Measurements from ENCODE around the gene TTLL9. TPM values are rescaled to one million over a fixed set of nuclear protein-coding genes. Genes with fewer than 3 reads are reported as not detected.
A peak's percentile ranks its signal among the peaks of the same experiment; 100 is the strongest.

The TTLL9 gene
- total RNA-seq, 1 donor from 2014 or later: not detected

DNA sequence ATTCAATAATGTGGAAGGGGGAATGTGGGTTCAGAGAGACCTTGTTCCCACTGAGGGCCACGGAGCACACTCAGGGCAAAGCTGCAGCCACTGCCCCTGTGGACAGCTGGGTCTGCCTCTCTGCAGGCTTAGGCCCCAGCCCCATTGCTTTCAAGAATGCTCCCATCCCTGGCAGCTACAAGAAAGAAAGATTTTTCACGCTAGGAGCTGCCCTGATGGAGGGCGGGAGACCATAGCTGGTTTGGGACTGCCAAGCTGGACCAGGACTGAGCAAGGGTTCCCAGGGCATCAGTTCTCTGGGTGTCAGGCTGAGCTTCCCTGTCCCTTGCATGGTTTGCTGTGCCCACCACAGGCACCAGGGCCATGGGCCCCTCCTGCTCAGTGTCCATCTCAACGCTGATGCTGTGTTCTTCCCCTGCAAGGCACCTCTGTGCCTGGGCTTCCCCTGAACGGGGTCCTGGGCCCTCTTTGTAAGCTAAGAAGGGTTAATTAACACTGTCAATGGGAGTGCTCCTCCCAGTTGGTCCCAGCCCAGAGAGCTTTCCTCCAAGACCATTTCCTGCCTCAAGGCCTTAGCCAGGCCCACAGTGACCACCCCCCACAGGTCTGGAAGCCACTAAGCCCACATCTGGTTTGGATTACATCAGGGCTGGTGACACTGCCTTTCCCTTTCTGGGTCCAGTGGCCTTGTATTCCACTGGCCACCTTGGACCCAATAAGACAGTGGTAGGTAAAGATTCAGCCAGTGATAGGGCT lies 33.4 kb upstream of the TTLL9 start:
- no peak for DNase-seq (ENCODE audit: low read depth)

DNA sequence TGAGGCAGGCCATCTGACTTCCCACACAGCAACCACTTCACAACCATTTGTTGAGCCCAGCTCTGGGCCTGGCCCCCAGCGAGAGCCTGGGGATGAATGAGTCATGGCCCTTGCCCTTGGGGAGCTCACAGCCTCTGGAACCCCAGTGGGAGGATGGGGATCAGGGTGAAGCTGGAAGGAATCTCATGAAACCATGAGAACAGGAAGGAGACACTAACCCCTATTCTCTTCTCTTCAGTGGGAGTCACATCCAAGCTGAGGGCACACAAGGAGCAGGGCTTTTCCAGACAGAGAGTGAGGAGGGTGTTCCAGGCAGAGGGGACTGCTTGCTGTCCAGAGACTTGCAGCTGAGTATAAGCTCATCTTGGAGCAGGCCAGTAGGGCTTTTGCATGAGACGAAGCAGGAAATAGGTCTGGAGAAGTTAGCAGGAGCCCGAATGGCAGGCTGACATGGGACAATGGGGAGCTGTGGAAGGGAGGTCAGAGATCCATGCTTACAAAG lies 32.5 kb upstream of the TTLL9 start:
- DNase-seq (ENCODE audit: low read depth): peak; percentile 45

DNA sequence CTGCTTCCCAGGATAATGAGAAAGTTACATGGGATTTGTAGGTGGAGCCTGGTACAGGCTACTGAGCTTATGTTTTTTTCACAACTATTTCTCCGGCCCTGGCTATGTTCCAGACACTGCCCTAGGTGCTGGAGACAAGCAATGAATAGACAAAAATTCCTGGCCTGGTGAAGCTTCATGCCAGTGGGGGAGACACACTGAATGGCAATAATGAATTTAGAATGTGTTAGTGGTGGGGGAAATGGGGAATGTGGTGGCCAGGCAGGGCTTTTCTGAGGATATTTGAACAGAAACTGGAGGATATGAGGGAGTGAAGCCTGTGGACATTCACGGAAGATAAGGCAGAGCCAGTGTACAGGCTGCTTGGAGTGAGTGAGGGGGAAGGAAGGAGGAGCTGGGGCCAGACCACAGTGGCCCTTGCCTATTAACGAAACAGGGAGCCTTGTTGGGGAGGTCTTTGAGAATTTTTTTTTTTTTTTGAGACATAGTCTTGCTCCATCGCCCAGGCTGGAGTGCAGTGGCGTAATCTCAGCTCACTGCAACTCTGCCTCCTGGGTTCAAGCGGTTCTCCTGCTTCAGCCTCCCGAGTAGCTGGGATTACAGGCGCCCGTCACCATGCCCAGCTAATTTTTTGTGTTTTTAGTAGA lies 31.7 kb upstream of the TTLL9 start:
- DNase-seq (ENCODE audit: low read depth): no peak

DNA sequence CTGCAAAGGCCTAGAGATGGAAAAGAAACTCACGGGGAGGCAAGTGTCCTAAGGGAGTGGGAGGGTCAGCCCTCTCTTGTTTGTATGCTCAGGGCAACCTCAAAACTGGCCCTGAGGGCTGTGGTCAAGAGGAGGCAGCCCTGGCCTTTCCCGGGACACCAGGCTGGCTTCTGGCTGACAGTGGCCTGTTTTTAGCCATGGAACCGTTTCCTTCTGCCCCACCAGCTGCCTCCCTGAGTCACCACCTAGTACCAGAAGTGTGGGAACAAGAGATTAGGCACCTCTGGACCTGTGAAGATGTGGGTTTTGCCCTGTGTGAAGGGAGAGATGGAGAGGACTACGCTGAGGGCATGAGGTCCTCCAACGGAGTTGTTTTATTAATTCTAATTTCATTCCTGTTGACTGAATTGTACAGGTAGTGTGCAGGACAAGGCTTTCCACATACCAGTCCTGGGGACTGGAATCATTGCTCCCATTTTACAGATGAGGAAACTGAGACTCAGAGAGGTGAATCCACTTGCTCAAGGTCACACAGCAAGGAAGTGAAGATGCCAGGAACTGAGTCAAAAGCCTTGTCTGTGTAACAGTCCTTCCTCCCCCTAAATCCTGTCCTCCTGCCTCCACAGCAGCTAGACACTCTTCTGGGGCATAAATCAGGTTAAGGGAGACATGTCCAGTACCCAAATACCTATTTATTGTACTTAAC lies 30.5 kb upstream of the TTLL9 start:
- peak; percentile 96 for DNase-seq (ENCODE audit: low read depth)

DNA sequence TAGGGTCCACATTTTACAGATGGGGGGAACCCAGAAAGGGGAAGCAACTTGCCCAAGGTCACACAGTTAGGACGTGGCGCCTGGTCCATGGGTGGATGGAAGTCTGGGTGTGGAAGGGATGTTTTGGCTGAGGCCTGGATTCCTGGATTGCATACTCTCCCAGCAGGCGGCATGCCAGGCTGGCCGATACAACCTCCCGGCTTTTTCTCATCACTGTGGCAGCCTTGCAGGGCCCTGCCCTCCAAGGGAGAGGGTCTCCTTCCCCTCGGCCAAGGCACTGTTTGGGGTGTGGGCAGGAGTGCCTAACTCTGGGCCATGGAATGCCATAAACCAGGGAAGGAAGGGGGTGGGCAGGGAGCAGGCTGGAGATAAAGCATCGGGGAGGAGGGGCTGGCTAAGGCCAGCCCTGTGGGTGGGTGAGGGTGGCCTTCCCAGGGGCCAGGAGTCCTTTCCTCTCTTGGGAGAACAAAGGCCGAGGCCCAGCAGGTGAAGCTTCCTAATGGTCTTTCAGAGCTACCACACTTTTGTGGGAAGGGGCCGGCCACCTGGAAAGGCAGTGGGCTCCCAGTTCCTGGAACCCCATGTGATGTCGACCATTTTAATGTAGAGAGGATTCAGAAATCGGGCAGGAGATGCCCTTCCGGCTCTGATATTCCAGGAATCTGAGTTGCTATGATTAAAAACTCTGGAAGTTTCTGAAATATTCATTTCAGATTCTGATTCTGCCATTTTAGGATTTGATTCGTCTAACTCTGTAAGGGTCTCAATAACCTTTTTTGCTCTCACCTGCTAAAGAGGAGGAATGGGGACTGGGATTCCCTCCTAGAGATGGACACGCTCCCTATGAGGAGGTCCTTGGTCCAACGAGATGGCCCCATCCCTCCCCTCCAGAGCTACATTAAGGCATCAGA lies 29.3 kb upstream of the TTLL9 start:
- no peak for DNase-seq (ENCODE audit: low read depth)

DNA sequence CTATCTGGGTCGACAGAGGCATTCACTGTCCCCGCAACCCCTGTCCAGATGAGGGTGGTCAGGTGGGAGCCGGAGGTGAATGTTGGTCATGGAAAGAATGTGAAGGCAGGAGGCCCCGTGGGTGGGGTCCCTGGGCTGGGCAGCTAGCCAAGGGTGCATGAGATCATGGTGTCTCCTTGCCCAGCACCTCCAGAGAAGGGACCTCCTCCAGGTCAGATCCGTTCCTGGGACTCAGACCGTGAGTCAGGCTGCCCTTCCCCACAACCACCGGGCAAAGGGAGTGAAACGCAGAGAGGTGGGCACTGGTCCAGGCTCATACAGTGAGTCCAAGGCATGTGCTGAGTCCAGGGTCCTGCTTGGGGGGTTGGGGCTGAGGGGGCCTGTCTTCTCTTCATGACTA lies 28.5 kb upstream of the TTLL9 start:
- DNase-seq (ENCODE audit: low read depth): peak; percentile 29

DNA sequence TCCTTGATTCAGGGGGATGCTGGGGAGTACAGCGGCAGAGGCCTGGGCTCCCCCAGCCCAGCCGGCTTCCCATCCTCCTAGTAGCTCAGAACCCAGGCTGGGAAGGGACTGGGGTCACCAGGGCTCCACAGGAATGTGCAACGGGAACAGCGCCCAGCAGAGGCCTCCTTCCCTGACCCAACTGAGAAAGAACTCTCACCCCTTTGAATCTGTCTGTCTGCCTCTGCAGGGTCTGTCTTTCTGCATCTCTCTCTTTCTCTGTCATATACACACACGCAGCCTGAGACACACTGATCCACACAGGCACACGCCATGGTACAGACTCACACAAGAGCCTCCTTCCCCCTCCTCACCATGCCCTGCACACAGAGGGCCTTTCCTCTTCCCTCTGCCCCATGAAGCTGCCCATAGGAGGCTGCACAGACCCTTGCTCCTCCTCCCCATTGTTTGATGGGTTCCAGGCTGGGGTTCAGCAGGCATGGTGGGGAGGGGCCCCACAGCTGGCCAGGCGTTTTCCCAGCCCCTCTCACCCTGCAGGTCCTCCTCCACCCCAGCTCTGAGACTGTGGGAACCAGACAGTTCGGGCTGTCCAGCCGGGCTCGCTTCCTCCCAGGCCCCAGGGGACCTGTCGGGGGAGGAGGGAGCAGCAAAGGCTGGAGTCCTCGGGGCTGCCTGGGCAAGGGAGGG lies 27.8 kb upstream of the TTLL9 start:
- peak; percentile 48 for DNase-seq (ENCODE audit: low read depth)

DNA sequence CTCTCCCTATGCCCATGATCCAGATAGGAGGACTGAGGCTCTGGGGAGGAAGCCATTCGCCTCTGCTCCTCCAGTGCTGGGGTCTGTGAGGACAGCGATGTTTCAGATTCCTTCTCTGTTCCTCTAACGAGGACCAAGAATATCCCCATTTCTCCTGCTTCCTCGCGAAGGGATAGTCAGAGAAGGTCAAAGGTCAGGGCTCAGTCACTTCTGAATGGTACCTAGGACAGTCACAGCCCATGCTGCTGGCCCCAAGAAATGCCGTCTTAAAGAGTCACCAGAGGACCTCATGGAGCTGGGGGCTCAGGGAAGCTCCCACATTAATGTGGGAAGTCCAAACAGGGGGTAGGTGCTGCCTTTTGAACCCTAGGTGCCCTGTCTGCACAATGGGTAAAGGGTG lies 27.1 kb upstream of the TTLL9 start:
- DNase-seq (ENCODE audit: low read depth): no peak

DNA sequence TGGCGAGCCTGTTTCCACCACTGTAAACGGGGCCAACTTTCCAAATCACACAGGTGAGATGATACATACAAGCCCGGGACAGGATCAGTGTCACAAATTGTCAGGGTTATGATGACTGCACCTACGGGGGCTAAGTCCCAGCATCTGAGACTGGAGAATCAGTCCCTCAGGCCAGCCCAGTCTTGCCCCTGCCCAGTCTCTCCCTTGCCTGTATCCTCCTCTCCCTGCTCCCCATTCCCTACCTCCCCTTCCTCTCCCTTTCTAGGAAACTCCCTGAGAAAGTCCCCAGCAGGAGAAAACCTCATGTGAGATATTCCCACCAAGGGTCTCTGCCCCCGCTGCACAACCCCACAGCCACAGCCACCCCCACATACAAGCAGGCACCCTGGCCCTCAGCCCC lies 26.6 kb upstream of the TTLL9 start:
- no peak for DNase-seq (ENCODE audit: low read depth)

DNA sequence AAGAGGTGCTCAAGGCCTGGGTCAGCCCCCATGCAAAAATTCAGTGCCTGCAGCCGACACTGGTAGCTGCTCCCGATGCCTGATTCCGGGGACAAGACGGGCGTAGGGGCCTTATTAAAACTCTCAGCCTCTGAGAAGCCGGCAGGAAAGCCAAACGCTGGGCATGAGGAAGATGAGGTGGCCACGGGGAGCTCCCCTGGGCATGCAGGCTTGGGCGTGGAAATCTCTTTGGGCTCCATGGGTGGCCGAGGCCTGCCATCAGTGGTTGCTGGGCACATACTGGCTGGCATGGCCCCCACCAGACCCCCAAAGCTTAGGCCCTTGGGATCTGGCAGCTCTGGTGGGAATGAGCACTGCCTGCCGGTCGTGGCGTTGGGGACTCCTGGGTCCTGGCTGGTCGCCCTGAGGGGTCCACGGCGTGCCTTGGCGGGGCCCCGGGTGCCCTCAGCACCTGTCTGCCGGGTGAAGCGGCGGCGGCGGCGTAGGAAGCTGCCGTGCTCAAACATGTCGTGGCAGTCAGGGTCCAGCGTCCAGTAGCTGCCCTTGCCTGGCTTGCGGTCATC lies 25.6 kb upstream of the TTLL9 start:
- no peak for DNase-seq (ENCODE audit: low read depth)

DNA sequence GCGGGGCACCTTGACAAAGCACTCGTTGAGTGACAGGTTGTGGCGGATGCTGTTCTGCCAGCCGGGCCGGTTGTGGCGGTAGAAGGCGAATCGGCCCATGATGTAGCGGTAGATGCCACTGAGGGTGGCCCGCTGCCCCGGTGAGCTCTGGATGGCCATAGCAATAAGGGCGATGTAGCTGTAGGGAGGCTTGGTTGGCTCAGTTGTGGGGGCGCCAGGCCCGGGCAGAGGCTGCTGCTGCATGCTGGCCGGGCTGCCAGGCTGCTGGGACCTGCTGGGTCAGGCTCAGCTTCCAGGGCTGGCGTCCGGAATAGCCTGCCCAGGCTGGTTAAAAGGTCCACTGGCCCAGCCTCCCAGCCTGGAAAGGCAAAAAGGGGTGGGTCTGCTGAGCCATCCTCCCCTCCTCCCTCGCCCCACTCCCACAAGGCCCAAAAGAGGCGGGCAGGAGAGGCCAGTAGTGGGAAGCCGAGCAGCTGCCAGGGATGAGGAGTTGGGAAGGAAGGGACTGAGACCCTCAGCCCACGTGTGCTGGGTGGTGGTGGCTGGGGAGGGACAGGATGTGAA lies 25.1 kb upstream of the TTLL9 start, which contains the start of gene FOXS1:
TSS of gene FOXS1 (minus strand) at position 305 of the 564 bp plus-strand sequence. CDS start at position 243, 62 bp downstream.
- DNase-seq (ENCODE audit: low read depth): peak; percentile 58

DNA sequence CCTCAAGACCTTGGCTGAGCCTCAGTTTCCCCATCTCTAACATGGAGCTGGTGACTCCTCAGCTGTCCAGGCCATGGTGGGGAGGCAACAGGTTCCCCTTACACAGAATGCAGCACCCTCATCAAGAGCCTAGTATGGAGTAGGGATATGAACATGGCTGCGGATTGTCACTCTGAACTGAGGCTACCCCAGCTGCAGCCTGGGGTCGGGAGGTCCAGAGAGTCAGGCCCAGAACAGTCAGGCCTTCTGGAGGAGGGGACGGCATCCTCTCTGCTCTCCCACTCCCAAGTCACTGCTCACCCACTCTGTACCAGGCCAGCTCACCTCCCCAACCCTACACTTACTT lies 23.7 kb upstream of the TTLL9 start:
- DNase-seq (ENCODE audit: low read depth): no peak

DNA sequence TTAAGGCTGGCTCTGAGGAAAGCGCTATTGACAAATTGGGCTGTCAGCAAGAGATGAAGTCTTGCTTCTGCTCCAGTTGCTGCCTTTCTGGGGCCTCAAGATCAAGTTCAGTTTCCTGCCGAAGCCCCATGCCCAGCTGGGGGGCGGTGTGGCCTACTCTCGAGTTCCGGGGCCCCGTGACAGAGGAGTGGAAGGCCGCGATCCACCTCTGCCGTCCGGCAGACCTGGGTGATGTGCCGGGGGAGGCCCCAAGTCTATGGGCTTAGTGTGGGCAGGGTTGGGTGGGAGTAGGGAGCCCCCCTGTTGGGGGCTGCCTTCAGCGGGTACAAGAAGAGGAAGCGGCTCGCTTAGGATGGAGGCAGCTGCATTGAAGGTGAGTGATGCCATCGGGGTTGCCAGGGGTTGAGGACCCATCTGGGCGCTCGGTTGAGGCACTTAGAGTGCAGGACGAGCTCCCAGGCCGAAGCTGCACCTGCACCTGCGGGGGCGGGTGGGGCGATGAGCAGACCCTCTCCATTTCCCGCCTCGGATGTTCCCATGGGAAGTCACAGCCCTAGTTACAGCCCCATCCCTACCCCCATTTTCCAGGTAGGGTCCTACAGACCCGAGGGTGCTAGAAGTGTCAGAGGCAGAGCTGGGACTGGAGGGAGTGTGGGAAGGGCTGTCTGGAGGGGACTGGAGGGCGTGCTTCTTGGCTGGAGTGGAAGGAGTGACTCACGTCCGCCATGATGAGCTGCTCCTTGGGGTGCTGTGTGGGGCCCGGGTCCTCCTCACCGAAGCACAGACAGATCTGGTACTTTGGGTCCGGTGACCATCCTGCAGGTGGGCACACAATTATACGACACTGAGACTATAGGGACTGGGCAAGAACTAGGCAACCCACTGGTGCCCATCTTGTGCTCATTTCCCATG lies 22.1 kb upstream of the TTLL9 start:
- DNase-seq (ENCODE audit: low read depth): no peak

DNA sequence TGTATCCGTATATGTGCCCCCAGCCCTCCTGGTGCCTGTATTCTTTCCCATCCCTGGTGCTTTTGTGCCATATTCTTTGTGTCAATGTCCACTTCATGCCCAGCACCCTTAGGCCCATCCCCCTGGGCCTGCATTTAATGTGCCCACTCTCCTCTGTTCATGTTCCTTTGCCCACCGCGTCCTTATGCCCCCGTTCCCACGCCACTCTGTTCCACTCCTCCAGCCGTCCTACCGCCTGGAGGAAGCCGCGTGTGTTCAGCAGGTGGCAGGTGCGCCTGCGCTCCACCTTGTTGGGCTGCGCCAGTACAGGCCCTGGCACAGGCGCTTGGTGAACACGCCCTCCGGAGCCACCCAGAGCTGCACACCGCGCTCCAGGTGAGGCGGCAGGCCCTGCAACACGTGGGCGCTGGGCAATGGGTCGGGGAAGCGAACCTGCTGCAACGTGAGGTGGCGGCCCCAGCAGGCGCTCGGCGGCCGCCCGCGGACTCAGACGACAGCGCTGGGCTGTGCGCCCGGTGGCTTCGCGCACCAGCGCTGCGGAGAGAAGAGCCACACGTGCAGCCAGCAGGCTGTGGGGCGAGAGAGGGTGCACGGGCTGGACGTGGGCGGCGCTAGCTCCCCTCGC lies 21.0 kb upstream of the TTLL9 start:
- no peak for DNase-seq (ENCODE audit: low read depth)

DNA sequence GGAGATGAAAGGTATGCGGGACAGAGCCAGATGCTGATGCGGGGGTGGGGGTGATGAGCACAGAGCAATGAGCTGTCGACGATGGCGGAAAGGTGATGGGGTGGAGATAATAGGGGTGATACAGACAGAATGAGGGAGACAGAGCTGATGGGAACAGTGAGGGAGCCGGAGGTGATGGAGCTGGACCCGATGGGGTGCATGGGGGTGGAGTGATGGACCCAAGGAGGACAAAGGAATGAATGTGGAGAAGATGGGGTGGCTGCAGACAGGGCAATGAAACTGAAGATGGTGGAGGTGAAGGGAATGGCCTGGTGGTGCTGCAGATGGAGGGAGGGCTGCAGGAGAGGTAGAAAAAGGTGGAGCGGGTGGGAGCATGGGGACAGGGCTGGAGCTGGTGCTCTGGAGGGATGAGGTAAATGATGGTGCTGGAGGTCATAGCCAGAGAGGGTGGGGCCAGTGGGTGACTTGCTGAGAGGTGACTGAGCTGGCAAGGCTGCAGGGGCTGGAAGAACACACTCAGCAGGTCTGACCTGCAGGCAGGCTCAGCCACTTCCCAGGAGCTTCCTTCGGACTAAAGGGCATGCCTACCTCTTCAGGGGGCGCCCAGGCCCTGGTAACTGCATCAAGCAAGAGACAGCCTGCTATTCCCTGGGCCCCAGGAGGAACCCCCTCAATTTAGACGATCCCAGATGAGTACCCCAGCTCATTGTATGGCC lies 19.0 kb upstream of the TTLL9 start:
- no peak for DNase-seq (ENCODE audit: low read depth)

DNA sequence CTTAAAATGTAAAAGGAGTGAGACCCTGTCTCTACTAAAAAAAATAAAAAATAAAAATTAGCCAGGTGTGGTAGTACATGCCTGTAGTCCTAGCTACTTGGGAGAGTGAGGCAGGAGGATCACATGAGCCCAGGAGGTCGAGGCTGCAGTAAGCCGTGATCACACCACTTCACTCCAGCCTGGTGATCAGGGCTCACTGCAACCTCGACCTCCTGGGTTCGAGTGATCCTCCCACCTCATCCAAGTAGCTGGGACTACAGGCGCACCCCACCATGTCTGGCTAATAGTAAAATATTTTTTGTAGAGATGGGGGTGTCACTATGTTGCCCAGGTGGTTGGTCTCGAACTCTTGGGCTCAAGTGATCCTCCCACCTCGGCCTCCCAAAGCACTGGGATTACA lies 17.0 kb upstream of the TTLL9 start:
- DNase-seq (ENCODE audit: low read depth): no peak

DNA sequence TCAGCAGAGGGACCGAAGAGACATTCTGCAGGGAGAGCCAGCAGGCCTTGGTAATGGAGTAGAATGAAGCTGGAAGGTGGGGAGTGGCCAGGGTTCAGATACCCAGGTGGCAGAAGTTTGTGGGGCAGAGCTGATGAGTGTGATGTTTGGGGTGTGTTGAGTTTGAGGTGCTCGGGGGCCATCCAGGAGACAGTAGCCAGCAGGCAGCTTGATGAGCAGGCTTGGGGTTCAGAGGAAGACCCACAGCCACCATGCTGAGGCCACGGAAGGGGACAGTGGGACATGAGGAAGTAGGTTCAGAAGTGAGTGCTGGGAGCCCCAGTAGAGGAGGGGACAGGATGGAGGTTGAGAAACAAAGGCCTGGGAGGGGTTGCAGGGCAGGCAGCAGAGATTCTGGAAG lies 13.9 kb upstream of the TTLL9 start:
- DNase-seq (ENCODE audit: low read depth): no peak
